ENCODE measurements around the gene NTRK3. TPM values are rescaled to one million over a fixed set of nuclear protein-coding genes. Genes with fewer than 3 reads are reported as not detected.

NTRK3 gene
- total and polyA plus RNA-seq, 2 donors (not counting 3 experiments of a cell fraction or from before 2014, with no cell fraction given) = not detected

- ChIA-PET CTCF (no interaction called here), POLR2A (no interaction called here)
- Histone ChIP-seq H4K20me1 (replicated peaks; ENCODE audit: control insufficient read depth, extremely low read depth, insufficient read depth, low read length) (no peaks in the 10 kb centered on the region), H3K27ac (ENCODE audit: insufficient read depth, low read depth, low read length) (no peak overlapping the region), H2AFZ (ENCODE audit: low read depth, low read length) (no peak overlapping the region), H3K4me3 (replicated peaks in 1 of 3; ENCODE audit: insufficient read depth in 1 of 3, low read depth in 1 of 3, low read length in 3 of 3) (no peak overlapping the region), H3K27me3 (ENCODE audit: control insufficient read depth in 2 of 2, insufficient read depth in 2 of 2, low read length in 2 of 2) (no peaks in the 10 kb centered on the region), H3K9me3 (replicated peaks; ENCODE audit: control insufficient read depth, insufficient read depth, low read length) (peaks cover 5% of the 10 kb centered on the region), H3K36me3 (ENCODE audit: control insufficient read depth in 2 of 2, extremely low read depth in 1 of 2, insufficient read depth in 2 of 2, low read length in 2 of 2) (no peaks in the 10 kb centered on the region), H3K9me1 (replicated peaks; ENCODE audit: control insufficient read depth, extremely low read depth, insufficient read depth, low read length) (no peaks in the 10 kb centered on the region), H3K4me2 (ENCODE audit: insufficient read depth, low read length) (no peak overlapping the region), H3K79me2 (ENCODE audit: control insufficient read depth, insufficient read depth, low read length) (no peaks in the 10 kb centered on the region), H3K4me1 (ENCODE audit: control insufficient read depth, extremely low read depth, insufficient read depth, low read length) (no peaks in the 10 kb centered on the region), H3K9ac (replicated peaks; ENCODE audit: extremely low read depth, insufficient read depth, low read length) (no peak overlapping the region)
- TF ChIP-seq POLR2AphosphoS5 (IDR thresholded peaks at IDR 0.05; ENCODE audit: insufficient read depth, low read depth, low read length) (no peak), EZH2 (IDR thresholded peaks at IDR 0.05; ENCODE audit: borderline replicate concordance, low read depth, low read length, severe bottlenecking) (no peak), POLR2A (IDR thresholded peaks at IDR 0.05; ENCODE audit: low read depth, low read length) (no peak), MAX (IDR thresholded peaks at IDR 0.05; ENCODE audit: insufficient read depth, insufficient read length) (no peak), JUN (IDR thresholded peaks at IDR 0.05; ENCODE audit: borderline replicate concordance, insufficient read depth, insufficient read length, low read depth) (no peak), CTCF (IDR thresholded peaks at IDR 0.05; ENCODE audit: extremely low read depth in 1 of 2, insufficient read depth in 1 of 2, low read depth in 1 of 2, low read length in 2 of 2) (no peak), MYC (IDR thresholded peaks at IDR 0.05; ENCODE audit: low read depth, low read length) (no peak), GATA2 (IDR thresholded peaks at IDR 0.05; ENCODE audit: insufficient read depth, insufficient read length, low read depth, low read length) (no peak), FOS (IDR thresholded peaks at IDR 0.05; ENCODE audit: borderline replicate concordance, insufficient read depth, low read length) (no peak)
- intact Hi-C loops (cut with micrococcal nuclease) = loop anchor here (5.0 kb wide), 1 partner anchor 371 kb away; no protein-coding TSS in a partner anchor
- no peak for DNase-seq (ENCODE audit: low read depth, low spot score)
- no TSS peak for BruUV-seq (replicated peaks)
- FAIRE-seq = no peak
- dilution Hi-C loops (cut with MboI; ENCODE audit: extremely low pct_ligation_motif_present, low sequenced_read_pairs) = no loop called here
Observed at GRCh38 chr15:87863152-87863551, 393.4 kb downstream of the NTRK3 start.

Measured in endothelial cell of umbilical vein (primary cell).